HG02943 (cell line): Measurements from ENCODE around the gene ZNF157.
"Not testable (repeated sequence)": the region's sequence is repeated elsewhere in the genome, so short reads cannot be mapped to it uniquely, and the experiment has no call there.

Source experiments
- ATAC-seq: cut with Tn5 transposase; IDR thresholded peaks from one replicate; pipeline ENCODE4 v1.9.1; 2021; ENCODE audit warnings: mild to moderate bottlenecking, low read depth, moderate library complexity; ENCODE audit not compliant: unreplicated experiment

Gene ZNF157

DNA sequence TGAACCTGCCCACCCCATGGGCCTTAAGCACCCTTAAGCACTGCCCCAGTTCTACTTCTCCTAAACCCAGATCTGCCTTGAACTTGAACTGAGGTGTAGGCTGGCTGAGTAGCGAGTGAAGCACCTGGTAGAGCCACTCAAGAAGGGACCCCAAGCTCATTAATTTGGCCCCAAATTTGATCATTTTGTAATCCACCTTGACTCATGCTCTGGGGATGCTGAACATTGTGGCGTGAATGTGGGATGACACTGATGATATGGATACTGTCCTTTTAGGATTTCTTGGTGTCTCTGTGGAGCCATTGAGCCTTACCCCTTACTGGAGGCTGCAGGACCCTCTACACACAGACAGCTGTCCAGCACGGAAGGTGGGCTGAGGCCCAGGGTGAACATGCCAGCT, at the start of gene ZNF157:
ZNF157 (plus strand) TSS at position 301 of the 400 bp plus-strand sequence; CDS start at position 392, 91 bp downstream.
- ATAC-seq = no peak

DNA sequence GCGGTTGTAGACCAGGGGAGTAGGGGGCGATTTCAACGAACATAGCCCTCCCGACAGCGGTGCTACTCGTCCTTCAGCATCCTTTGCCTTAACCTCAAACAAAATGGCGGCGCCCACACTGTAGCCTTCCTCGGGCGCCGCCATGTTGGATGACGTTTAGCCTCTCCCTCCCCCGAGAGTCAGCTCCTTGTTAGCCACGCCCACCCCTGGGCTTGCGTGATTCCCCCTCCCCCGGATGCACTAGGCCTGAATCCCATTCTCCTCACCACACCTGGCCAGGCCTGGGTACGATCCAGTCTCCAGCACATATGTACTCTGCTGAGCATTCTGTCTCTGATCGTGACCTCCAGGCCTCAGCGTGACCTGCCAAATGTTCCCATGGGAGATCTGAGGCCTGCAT, 49.0 kb upstream of the ZNF157 start:
- no peak for ATAC-seq

DNA sequence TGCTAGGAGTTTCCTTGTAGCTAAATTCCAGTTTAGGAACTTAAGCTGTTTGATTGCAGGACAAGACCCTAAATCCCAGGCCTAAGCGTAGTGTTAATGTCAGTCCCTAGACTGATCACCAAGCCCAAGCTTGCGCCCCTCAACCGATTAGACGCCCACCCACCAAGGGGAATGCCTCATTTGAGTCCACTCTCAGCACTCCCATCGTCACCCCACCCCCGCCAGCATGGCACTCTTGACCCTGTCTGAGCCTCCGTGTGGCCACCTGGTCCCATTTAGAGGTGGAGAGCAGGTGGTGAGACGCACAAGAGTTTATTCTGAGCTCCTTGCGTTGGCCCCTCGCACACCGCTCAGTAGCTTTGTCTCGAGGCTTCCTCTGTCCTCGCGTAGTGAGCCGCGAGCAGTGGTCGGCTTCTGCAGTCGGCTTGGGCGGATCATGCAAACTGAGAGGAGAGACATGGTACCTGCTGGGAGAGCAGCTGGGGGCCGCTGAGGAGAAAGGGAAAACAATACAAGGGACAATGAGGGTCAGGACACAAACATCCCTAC, 48.5 kb upstream of the ZNF157 start:
- ATAC-seq = no peak

DNA sequence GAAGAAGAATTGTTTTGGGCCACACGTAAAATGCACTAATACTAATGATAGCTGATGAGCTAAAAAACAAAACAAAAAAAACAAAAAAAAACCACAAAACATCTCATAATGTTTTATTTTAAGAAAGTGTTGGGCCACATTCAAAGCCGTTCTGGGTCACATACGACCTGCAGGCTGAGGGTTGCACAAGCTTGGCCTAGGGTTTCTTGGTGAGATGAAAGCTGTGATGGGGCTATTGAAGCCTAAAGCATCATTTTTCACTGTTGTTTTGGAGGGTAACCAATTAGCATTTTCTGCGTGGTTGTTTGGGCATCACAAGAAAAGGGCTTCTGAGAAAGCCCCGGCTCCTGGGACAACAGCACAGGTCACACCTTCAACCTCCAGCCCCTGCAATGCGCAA, 42.5 kb upstream of the ZNF157 start:
- no peak for ATAC-seq

DNA sequence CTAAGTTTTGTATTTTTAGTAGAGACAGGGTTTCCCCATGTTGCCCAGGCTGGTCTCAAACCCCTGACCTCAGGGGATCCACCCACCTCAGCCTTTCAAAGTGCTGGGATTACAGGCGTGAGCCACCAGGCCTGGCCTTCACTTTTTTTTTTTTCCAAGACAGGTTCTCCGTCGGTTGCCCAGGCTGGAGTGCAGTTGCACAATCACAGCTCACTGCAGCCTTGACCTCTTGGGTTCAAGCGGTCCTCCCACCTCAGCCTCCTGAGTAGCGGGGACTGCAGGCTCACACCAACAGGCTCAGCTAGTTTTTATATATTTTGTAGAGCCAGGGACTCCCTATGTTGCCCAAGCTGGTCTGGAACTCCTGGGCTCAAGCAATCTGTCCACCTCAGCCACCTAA, 37.6 kb upstream of the ZNF157 start:
- ATAC-seq = not testable (repeated sequence)

DNA sequence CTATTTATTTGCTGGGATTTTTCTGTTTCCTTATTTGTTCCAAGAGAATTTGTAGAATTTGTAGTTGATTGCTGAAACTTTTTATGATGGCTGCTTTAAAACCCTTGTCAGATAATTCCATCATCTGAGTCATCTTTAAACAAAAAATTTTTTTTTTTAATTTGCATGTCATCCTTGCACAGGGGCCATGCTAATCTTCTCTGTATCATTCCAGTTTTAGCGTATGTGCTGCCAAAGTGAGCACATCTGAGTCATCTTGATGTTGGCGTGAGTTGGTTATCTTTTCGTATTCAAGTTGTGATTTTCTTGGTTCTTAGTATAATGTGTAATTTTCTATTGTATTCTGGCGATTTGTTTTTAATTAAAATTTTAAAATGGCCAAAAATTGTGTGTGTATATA, 18.7 kb upstream of the ZNF157 start:
- ATAC-seq = no peak

DNA sequence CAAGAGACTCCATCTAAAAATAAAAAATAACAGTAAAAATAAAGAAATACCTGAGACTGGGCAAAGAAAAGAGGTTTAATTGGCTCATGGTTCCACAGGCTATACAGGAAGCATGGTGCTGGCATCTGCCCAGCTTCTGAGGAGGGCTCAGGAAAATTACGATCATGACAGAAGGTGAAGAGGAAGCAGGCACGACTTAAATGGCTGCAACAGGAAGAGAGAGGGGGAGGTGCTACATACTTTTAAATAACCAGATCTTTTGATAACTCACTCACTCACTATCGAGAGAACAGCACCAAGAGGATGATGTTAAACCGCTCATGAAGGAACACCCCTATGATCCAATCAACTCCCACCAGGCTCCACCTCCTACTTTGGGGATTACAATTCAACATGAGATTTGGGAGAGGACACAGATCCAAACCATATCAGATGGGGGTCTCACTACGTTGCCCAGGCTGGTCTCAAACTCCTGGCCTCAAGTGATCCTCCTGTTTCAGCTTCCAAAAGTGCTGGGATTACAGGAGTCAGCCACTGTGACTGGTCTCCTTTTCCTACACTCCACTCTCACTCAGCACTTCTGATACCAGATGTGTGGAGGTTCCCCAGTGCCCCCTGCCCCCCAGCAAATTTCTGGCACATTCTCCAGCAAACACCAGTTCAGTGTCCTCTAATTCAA, 11.9 kb upstream of the ZNF157 start:
- ATAC-seq = no peak

DNA sequence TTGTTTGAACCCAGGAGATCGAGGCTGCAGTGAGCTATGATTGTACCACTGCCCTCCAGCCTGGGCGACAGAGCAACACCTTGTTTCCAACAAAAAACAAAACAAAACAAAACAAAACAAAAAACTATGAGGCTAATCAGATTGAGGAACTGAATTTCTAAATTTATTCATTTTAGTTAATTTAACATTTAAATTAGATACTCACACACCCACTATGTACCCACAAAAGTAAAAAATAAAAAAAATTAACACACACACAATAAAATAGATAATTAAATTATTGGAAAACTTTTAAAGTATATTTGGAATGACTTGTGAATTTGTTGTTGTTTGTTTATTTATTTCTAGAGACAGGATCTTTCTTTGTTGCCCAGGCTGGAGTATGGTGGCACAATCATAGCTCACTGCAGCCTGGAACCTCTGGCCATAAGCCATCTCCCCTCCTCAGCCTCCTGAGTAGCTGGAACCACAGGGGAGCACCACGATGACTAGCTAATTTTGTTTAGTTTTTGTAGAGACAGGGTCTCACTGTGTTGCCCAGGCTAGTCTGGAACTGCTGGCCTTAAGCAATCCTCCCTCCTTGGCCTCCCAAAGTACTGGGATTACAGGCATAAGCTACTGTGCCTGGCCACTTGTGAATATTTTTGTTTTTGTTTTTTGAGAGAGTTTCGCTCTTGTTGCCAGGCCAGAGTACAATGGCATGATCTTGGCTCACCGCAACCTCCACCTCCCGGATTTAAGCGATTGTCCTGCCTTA, 9.8 kb upstream of the ZNF157 start:
- no peak for ATAC-seq

DNA sequence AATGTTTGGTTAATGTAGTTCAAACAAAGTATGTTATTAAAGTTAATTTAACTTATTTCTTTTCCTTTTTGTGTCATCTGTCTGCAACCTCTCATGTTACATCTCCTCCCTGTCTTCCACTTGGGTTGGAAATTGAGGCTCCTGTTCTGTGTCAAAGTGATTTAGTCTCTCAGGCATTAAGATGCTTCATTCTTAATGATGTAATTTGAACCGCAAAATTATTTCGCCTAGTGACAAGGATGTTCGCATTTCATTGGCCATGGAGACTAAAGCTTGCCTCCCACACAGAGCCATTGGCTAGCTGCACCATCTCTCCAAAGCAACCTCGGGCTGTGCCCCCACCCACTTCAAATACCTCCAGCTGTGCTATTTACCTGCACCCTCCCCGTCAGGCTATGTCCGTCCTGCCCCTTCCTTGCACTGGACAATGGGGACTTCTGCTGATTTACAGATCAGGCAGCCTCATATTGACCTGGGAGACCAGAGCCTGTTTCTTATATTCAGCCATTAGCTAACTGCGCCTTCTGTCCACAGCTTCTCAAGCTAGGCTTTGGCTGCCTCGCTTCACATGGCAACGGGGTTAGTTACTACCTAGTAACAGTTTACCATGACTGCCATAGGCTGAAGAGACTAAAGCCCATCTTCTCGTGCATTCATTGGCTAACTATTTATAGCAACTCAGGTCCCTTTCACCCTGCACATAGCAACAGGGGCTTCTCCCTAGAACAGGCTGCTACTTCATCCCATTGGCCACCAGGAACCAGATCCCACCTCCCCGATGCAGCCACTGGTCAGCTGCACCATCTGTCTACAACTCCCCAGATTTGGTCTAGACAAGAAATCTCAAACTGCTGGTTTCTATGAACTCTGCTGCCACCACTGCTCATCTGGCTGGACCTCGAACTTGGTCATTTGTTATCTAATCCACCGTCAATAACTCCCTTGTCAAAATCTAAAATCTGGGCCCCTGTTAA, 8.6 kb upstream of the ZNF157 start:
- ATAC-seq = peak; percentile 86

DNA sequence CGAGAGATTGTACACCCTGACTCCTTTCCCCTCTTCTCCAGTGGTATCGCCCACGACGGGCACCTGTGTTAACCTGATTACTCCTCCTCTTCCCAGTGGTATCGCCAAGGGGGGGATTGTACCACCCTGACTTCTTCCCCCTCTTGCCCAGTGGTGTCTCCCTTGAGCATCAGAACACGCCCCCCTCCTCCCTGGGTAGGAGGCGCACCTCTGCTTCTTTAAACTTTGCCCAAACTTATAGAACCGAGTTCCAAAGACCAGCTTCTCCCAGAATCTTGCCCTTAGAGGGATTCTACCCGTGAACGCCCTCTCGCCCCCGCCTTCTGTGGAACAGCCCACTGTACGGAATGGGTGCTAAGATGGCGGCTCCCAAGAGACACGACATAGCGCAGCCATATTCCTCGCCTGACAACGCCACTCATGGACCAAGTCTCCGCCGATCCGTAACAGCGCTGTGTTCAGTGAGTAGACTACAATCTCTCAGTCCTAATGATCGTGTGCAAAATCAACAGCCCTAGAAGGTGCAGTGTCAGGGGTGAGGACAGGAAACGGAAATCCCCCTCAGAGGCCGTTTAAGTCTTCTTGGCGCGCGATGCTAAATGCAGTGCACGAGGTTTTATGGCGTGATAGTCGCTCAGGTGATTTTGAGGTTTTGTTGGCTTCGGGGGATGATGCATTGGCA, 4.2 kb upstream of the ZNF157 start:
- peak; percentile 48 for ATAC-seq

DNA sequence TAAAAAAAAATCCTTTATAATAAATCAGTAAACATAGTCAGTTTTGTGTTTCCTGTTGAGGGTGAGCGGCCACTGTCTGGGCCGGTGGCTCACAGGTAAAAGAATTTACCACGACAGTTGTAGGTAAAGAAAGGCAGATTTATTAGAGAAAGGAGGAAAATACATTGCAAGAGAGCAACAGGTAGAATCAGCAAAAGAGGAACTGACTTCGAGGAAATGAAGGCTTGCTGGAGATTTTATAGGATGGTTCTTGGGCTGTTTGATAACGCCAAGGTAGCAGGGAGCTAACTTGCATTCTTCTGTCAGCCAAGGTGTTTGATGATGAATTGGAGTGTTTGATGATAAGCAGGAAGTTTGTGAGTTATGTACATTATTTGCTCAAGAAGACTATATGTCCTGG, 2.8 kb downstream of the ZNF157 start:
- no peak for ATAC-seq

DNA sequence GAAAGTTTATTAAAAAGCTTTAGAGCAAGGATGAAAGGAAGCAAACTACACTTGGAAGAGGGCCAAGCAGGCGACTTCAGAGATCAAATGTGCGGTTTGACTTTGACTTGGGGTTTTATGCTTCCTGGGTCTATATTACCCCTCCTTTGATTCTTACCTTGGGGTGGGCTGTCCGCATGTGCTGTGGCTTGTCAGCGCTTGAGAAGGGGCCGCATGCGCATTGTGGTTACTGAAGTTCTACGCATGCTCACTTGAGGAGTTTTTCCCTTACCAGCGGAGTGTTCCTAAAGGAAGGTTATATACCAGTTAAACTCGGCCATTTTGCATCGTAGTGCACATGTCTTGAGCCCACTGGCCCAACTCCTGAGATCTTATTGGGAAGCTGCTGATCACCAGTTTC, 9.9 kb downstream of the ZNF157 start:
- no peak for ATAC-seq

DNA sequence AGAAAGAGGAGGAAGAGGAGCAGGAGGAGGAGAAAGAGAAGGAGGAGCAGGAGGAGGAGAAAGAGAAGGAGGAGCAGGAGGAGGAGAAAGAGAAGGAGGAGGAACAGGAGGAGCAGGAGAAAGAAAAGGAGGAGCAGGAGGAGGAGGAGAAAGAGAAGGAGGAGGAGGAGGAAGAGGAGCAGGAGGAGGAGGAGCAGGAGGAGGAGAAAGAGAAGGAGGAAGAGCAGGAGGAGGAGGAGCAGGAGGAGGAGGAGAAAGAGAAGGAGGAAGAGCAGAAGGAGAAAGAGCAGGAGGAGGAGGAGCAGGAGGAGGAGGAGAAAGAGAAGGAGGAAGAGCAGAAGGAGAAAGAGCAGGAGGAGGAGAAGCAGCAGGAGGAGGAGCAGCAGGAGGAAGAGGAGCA, 10.5 kb downstream of the ZNF157 start:
- not testable (repeated sequence) for ATAC-seq

DNA sequence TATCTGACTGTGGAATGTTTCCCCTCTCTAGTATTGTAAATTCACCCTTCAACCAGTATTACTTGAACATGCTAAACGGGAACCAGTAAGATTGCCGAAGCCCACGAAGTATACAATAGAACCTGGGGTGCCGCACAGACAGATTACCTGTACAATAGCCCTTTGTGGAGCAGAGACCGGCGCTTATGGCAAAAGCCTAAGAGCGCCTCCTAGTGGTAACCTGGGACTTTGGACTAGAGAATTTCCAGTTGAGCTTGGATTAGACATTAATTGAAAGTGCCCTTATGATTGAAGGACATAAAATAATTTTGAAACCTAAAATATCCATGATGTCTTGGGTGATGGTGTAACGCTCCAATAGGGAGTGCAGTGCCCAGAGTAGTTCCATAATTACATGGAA, 14.1 kb downstream of the ZNF157 start:
- ATAC-seq = no peak

DNA sequence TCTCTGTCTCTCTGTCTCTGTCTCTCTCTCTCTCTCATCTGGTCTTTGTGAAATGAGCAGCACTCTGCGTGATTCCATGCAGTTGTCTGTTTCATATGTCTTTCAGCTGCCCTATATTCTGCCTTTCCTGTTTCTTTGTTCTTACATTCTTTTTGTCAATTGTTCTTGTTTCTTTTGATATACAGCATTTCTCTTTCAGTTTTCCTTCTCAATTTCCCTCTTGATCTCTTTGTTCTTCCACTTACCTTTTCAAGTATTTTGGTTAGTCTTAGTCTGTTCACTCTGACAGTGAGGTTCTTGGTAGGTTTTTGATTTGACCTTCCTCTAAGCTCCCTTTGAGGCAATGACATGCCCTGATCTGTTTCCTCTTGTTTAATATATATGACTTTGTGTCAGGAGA, 20.4 kb downstream of the ZNF157 start:
- no peak for ATAC-seq

DNA sequence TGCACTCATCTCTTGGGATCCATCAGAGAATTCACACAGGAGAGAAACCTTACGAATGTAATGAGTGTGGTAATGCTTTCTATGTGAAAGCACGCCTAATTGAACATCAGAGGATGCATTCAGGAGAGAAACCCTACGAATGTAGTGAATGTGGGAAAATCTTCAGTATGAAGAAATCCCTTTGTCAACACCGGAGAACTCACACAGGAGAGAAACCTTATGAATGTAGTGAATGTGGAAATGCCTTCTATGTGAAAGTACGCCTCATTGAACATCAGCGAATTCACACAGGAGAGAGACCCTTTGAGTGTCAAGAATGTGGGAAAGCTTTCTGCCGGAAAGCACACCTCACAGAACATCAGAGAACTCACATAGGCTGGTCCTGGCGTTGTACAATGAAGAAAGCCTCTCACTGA, 42.8 kb downstream of the ZNF157 start:
- no peak for ATAC-seq

DNA sequence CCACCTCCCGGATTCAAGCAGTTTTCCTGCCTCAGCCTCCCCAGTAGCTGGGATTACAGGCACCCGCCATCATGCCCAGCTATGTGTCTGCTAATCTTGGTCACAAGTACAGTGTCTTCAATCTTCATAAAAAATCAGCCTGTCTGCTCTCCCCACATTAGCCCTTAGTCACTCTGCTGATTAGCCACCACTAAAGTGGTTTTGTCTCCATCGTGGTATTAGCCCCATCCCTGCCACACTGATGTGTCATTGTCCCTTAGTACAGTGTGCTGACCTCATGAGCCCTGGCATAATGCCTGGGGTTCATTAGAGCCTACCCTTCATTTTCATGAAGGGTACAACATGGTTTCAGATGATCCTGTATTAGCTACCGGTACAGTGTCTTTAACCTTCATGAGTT, 49.9 kb downstream of the ZNF157 start:
- no peak for ATAC-seq

DNA sequence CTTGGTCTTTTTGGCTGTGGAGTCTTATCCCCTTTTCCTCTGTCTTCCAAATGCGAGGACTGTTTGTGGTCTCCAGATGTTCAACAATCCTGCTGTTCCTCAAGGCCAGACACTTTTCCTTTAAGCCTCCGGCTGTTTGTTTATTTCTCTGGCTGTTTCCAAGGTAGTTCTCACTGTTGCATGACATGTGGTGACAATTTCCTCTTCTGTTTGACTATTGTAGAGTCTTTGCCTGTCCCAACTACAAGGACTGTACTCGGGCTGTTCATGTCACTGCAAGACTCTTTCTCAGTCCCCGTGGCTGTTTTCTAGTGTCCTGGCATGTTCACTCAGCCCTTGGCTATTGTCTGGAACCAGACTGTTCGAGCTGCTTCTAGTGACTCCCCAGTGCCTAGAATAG, 50.6 kb downstream of the ZNF157 start:
- no peak for ATAC-seq

DNA sequence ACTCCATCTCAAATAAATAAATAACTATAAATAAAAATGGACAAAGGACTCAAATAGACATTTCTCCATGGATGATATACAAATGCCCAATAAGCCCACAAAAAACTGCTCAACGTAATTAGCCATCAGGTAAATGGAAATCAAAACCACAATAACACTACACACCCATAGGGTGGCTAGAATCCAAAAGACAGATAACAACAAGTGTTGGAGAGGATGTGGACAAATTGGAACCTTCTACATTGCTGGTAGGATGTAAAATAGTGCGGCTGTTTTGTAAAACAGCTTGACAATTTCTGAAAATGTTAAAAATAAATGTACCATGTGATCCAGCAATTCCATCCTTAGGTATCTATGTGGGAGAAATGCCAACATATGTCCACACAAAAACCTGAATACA, 52.1 kb downstream of the ZNF157 start:
- ATAC-seq = no peak

DNA sequence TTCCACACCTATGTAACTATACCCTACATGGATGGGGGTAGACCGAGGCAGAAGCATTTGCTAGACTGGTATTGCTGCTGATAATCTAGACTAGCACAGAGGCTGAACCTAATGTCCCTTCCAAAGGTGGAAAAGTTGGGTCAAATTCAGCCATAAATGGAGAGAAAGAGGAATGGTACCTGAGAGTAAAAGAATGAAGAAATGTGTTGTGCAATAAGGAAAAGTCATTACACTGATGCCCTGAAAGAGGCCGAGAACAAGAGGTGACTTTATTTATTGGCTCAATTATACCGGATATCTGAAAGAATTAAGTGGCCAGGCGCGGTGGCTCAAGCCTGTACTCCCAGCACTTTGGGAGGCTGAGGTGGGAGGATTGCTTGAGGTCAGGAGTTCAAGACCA, 60.5 kb downstream of the ZNF157 start:
- no peak for ATAC-seq
